Measurements from ENCODE around the gene MGAT4A. TPM values are rescaled to one million over a fixed set of nuclear protein-coding genes. Genes with fewer than 3 reads are reported as not detected.

Gene MGAT4A
- total and polyA plus RNA-seq, 2 of the 13 experiments (the other 11 are each of a cell fraction or from before 2014, with no cell fraction given): 47.2 to 90.9 TPM

DNA sequence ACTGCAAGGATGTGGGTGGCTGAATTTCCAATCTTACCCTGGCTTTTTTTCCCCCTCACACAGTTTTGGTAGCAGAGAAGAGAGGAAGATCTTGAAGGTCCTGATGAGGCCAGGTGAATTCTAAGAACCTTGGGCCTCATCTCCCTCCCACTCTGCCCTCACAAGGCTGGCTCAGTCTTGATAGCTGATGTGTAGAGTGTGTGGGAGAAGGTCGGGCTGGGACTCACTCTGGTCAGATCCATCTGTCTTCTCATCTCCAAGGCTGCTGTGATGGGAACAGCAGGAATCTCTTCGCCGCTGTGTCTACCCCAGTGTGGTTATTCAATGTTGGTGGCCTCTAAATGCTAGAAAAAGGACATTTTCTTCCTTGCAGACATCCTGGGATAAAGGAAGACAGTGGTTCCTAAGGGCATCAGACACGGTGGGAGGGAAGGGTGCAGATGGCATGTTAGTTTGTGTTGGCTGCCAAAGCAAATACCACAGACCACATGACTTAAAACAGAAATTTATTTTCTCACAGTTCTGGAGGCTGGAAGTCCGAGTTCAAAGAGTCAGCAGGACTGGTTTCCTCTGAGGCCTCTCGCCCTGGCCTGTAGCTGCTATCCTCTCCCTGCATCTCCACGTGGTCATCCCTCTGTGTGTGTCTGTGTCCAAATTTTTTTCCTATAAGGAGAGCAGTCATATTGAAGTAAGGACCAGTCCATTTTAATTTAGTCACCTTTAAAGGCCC is 37.6 kb upstream of the MGAT4A start (continued):
- TF ChIP-seq, protein P1, sequence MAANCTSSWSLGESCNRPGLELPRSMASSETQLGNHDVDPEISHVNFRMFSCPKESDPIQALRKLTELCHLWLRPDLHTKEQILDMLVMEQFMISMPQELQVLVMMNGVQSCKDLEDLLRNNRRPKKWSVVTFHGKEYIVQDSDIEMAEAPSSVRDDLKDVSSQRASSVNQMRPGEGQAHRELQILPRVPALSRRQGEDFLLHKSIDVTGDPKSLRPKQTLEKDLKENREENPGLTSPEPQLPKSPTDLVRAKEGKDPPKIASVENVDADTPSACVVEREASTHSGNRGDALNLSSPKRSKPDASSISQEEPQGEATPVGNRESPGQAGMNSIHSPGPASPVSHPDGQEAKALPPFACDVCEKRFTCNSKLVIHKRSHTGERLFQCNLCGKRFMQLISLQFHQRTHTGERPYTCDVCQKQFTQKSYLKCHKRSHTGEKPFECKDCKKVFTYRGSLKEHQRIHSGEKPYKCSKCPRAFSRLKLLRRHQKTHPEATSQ (CRISPR knock-in tag; IDR thresholded peaks at IDR 0.05; ENCODE audit: borderline replicate concordance): no peak
- TF ChIP-seq CBX5 (CRISPR knock-in tag; IDR thresholded peaks at IDR 0.05; ENCODE audit: borderline replicate concordance) (peak; percentile 18; the same call in 1 of the 2 replicates), THYN1 (CRISPR knock-in tag; IDR thresholded peaks at IDR 0.05; ENCODE audit: borderline replicate concordance, low read depth) (no peak), ZNF121 (CRISPR knock-in tag; IDR thresholded peaks at IDR 0.05) (no peak), STAT5B (CRISPR knock-in tag; IDR thresholded peaks at IDR 0.05) (no peak), ZNF790 (CRISPR knock-in tag; IDR thresholded peaks at IDR 0.05; ENCODE audit: borderline replicate concordance) (no peak), EP300 (IDR thresholded peaks at IDR 0.05; ENCODE audit: low read depth in 2 of 2, low read length in 2 of 2) (peak in 1 of 2 experiments; percentile 18; a peak in 1 of 4 replicates), EP300 (CRISPR knock-in tag; IDR thresholded peaks at IDR 0.05; ENCODE audit: borderline replicate concordance) (no peak; the same call in 1 of the 2 replicates), CREB1 (IDR thresholded peaks at IDR 0.05) (no peak), CREB1 (CRISPR knock-in tag; IDR thresholded peaks at IDR 0.05) (no peak), ZNF34 (CRISPR knock-in tag; IDR thresholded peaks at IDR 0.05; ENCODE audit: borderline replicate concordance) (no peak), ZSCAN9 (CRISPR knock-in tag; IDR thresholded peaks at IDR 0.05; ENCODE audit: borderline replicate concordance) (0 out of 2 replicates have a peak, but pooled peaks have one; percentile 27), ELF1 (CRISPR knock-in tag; IDR thresholded peaks at IDR 0.05) (no peak), SYNCRIP (IDR thresholded peaks at IDR 0.05; ENCODE audit: insufficient read depth, low read depth, low read length) (no peak), GTF3A (CRISPR knock-in tag; conservative IDR thresholded peaks at IDR 0.05) (no peak), ARNT2 (CRISPR knock-in tag; IDR thresholded peaks at IDR 0.05; ENCODE audit: low read depth) (no peak), TARDBP (CRISPR knock-in tag; IDR thresholded peaks at IDR 0.05) (no peak), SNAPC2 (CRISPR knock-in tag; IDR thresholded peaks at IDR 0.05) (no peak), CC2D1A (CRISPR knock-in tag; IDR thresholded peaks at IDR 0.05) (no peak), ZNF253 (CRISPR knock-in tag; IDR thresholded peaks at IDR 0.05; ENCODE audit: borderline replicate concordance) (no peak)
- TF ChIP-seq, protein P2, sequence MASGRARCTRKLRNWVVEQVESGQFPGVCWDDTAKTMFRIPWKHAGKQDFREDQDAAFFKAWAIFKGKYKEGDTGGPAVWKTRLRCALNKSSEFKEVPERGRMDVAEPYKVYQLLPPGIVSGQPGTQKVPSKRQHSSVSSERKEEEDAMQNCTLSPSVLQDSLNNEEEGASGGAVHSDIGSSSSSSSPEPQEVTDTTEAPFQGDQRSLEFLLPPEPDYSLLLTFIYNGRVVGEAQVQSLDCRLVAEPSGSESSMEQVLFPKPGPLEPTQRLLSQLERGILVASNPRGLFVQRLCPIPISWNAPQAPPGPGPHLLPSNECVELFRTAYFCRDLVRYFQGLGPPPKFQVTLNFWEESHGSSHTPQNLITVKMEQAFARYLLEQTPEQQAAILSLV (CRISPR knock-in tag; IDR thresholded peaks at IDR 0.05; ENCODE audit: borderline replicate concordance): no peak
- TF ChIP-seq, protein P3, sequence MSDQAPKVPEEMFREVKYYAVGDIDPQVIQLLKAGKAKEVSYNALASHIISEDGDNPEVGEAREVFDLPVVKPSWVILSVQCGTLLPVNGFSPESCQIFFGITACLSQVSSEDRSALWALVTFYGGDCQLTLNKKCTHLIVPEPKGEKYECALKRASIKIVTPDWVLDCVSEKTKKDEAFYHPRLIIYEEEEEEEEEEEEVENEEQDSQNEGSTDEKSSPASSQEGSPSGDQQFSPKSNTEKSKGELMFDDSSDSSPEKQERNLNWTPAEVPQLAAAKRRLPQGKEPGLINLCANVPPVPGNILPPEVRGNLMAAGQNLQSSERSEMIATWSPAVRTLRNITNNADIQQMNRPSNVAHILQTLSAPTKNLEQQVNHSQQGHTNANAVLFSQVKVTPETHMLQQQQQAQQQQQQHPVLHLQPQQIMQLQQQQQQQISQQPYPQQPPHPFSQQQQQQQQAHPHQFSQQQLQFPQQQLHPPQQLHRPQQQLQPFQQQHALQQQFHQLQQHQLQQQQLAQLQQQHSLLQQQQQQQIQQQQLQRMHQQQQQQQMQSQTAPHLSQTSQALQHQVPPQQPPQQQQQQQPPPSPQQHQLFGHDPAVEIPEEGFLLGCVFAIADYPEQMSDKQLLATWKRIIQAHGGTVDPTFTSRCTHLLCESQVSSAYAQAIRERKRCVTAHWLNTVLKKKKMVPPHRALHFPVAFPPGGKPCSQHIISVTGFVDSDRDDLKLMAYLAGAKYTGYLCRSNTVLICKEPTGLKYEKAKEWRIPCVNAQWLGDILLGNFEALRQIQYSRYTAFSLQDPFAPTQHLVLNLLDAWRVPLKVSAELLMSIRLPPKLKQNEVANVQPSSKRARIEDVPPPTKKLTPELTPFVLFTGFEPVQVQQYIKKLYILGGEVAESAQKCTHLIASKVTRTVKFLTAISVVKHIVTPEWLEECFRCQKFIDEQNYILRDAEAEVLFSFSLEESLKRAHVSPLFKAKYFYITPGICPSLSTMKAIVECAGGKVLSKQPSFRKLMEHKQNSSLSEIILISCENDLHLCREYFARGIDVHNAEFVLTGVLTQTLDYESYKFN (CRISPR knock-in tag; conservative IDR thresholded peaks at IDR 0.05): peak; percentile 38; the same call in 1 of the 2 replicates
- TF ChIP-seq, protein P4, sequence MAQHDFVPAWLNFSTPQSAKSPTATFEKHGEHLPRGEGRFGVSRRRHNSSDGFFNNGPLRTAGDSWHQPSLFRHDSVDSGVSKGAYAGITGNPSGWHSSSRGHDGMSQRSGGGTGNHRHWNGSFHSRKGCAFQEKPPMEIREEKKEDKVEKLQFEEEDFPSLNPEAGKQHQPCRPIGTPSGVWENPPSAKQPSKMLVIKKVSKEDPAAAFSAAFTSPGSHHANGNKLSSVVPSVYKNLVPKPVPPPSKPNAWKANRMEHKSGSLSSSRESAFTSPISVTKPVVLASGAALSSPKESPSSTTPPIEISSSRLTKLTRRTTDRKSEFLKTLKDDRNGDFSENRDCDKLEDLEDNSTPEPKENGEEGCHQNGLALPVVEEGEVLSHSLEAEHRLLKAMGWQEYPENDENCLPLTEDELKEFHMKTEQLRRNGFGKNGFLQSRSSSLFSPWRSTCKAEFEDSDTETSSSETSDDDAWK (CRISPR knock-in tag; IDR thresholded peaks at IDR 0.05): no peak
